ENCODE data around the gene SLC6A3.
"Not testable (repeated sequence)": the region's sequence is repeated elsewhere in the genome, so short reads cannot be mapped to it uniquely, and the experiment has no call there.

The SLC6A3 gene

GRCh38 chr5:1363160-1363559 lies 82.1 kb downstream of the SLC6A3 start:
- DNase-seq (ENCODE audit: low read depth): no peak
- no peak for TF ChIP-seq CTCF (IDR thresholded peaks at IDR 0.05; ENCODE audit: control insufficient read depth, extremely low read depth, insufficient read depth)
- no peak overlapping the region for H3K4me3 ChIP-seq (ENCODE audit: low read depth, low read length)

GRCh38 chr5:1362242-1363015 lies 82.8 kb downstream of the SLC6A3 start:
- H3K4me3 ChIP-seq (ENCODE audit: low read depth, low read length): no peak overlapping the region
- no peak for DNase-seq (ENCODE audit: low read depth)
- TF ChIP-seq CTCF (IDR thresholded peaks at IDR 0.05; ENCODE audit: control insufficient read depth, extremely low read depth, insufficient read depth): no peak

GRCh38 chr5:1360861-1361260 lies 84.4 kb downstream of the SLC6A3 start:
- no peak for TF ChIP-seq CTCF (IDR thresholded peaks at IDR 0.05; ENCODE audit: control insufficient read depth, extremely low read depth, insufficient read depth)
- no peak overlapping the region for H3K4me3 ChIP-seq (ENCODE audit: low read depth, low read length)
- no peak for DNase-seq (ENCODE audit: low read depth)

GRCh38 chr5:1360367-1360766 lies 84.9 kb downstream of the SLC6A3 start:
- not testable (repeated sequence) for H3K4me3 ChIP-seq (ENCODE audit: low read depth, low read length); DNase-seq (ENCODE audit: low read depth)

GRCh38 chr5:1359713-1360112 lies 85.5 kb downstream of the SLC6A3 start:
- no peak for DNase-seq (ENCODE audit: low read depth)
- TF ChIP-seq CTCF (IDR thresholded peaks at IDR 0.05; ENCODE audit: control insufficient read depth, extremely low read depth, insufficient read depth): no peak
- H3K4me3 ChIP-seq (ENCODE audit: low read depth, low read length): no peak overlapping the region

GRCh38 chr5:1359031-1359645 lies 86.1 kb downstream of the SLC6A3 start:
- no peak overlapping the region for H3K4me3 ChIP-seq (ENCODE audit: low read depth, low read length)
- TF ChIP-seq CTCF (IDR thresholded peaks at IDR 0.05; ENCODE audit: control insufficient read depth, extremely low read depth, insufficient read depth): no peak
- no peak for DNase-seq (ENCODE audit: low read depth)

- H3K4me3 ChIP-seq (ENCODE audit: low read depth, low read length): no peak overlapping the region
- DNase-seq (ENCODE audit: low read depth): no peak
- no peak for TF ChIP-seq CTCF (IDR thresholded peaks at IDR 0.05; ENCODE audit: control insufficient read depth, extremely low read depth, insufficient read depth)
These were observed 86.6 kb downstream of the SLC6A3 start for GRCh38 chr5:1358726-1359025.
